OCI-LY3 (cell line): ENCODE data around the gene SH2B3.
"Not testable (repeated sequence)": the region's sequence is repeated elsewhere in the genome, so short reads cannot be mapped to it uniquely, and the experiment has no call there.

Source experiments
- H2AFZ ChIP-seq: fragments of 200-600, 300-600 bp; shearing (Covaris generic); 2 replicates; pipeline ENCODE4 v1.6.0; 2014; ENCODE audit warnings: antibody characterized with exemption, low read depth, low read length
- H3K27ac ChIP-seq: fragments of 200-600, 300-600 bp; sonication (generic); 2 replicates; pipeline ENCODE4 v1.5.1; 2014; ENCODE audit warnings: mild to moderate bottlenecking, low read length, moderate library complexity, mixed read lengths
- H3K27me3 ChIP-seq: fragments of 200-600, 300-600 bp; sonication (generic); 2 replicates; pipeline ENCODE4 v1.6.1; 2014; ENCODE audit warnings: low read depth, low read length, mixed read lengths
- H3K36me3 ChIP-seq: fragments of 200-600, 300-600 bp; sonication (generic); replicated peaks from 2 replicates; pipeline ENCODE3; 2014; ENCODE audit warnings: low read depth, low read length, mixed read lengths
- H3K4me1 ChIP-seq: fragments of 300-600, 200-600 bp; sonication (generic); 2 replicates; pipeline ENCODE4 v1.6.1; 2014; ENCODE audit warnings: low read length, mixed read lengths
- H3K4me2 ChIP-seq: fragments of 200-600, 300-600 bp; sonication (generic); 2 replicates; pipeline ENCODE4 v1.6.1; 2014; ENCODE audit warnings: low read length, mixed read lengths
- H3K4me3 ChIP-seq: fragments of 300-600, 200-600 bp; sonication (generic); 2 replicates; pipeline ENCODE4 v1.5.1; 2014; ENCODE audit warnings: antibody characterized with exemption, mild to moderate bottlenecking, low read length, moderate library complexity
- H3K79me2 ChIP-seq: fragments of 300-600, 200-600 bp; shearing (Covaris generic); 2 replicates; pipeline ENCODE4 v1.6.1; 2014; ENCODE audit warnings: mild to moderate bottlenecking, low read length, mixed read lengths
- H3K9ac ChIP-seq: fragments of 300-600, 200-600 bp; shearing (Covaris generic); 2 replicates; pipeline ENCODE4 v1.6.0; 2014; ENCODE audit warnings: mild to moderate bottlenecking, low read length, moderate library complexity
- H3K9me3 ChIP-seq: fragments of 200-600, 300-600 bp; shearing (Covaris generic); 2 replicates; pipeline ENCODE4 v1.6.1; 2014; ENCODE audit warnings: low read length, mixed read lengths; ENCODE audit not compliant: insufficient read depth
- H4K20me1 ChIP-seq: fragments of 200-600, 300-600 bp; sonication (generic); 2 replicates; pipeline ENCODE4 v1.6.1; 2016; ENCODE audit warnings: low read length, mixed read lengths; ENCODE audit not compliant: insufficient read depth
- EZH2phosphoT487 ChIP-seq: fragments of 200-600 bp; shearing (Covaris generic); IDR thresholded peaks from 2 replicates; pipeline ENCODE4 v1.6.1; 2018; ENCODE audit warnings: antibody characterized with exemption, mixed run types, low read depth
- TF ChIP-seq, protein P1 (sequence below): fragments of 200-600, 300-600 bp; sonication (generic); IDR thresholded peaks from 2 replicates; pipeline ENCODE4 v1.5.1; 2014; ENCODE audit warnings: antibody characterized with exemption, low read length, low read depth

The SH2B3 gene

GRCh38 chr12:111401167-111401605 lies 4.5 kb upstream of the SH2B3 start:
- H3K27ac ChIP-seq: no peak overlapping the region
- H3K4me1 ChIP-seq: peaks cover 51% of the 10 kb centered on the region
- TF ChIP-seq, protein P1, sequence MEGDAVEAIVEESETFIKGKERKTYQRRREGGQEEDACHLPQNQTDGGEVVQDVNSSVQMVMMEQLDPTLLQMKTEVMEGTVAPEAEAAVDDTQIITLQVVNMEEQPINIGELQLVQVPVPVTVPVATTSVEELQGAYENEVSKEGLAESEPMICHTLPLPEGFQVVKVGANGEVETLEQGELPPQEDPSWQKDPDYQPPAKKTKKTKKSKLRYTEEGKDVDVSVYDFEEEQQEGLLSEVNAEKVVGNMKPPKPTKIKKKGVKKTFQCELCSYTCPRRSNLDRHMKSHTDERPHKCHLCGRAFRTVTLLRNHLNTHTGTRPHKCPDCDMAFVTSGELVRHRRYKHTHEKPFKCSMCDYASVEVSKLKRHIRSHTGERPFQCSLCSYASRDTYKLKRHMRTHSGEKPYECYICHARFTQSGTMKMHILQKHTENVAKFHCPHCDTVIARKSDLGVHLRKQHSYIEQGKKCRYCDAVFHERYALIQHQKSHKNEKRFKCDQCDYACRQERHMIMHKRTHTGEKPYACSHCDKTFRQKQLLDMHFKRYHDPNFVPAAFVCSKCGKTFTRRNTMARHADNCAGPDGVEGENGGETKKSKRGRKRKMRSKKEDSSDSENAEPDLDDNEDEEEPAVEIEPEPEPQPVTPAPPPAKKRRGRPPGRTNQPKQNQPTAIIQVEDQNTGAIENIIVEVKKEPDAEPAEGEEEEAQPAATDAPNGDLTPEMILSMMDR: no peak
- no peak for TF ChIP-seq EZH2phosphoT487

GRCh38 chr12:111402490-111402824 lies 3.3 kb upstream of the SH2B3 start:
- peak overlapping the region; percentile 88; the same call in 1 of the 2 replicates for H3K4me3 ChIP-seq
- not testable (repeated sequence) for H3K27me3 ChIP-seq, H2AFZ ChIP-seq, H3K9me3 ChIP-seq, H4K20me1 ChIP-seq, H3K36me3 ChIP-seq, H3K27ac ChIP-seq
- peak overlapping the region; percentile 96; the same call in 1 of the 2 replicates for H3K4me2 ChIP-seq
- H3K4me1 ChIP-seq: peaks cover 49% of the 10 kb centered on the region
- peak overlapping the region; percentile 69; the same call in 1 of the 2 replicates for H3K9ac ChIP-seq
- H3K79me2 ChIP-seq: peaks cover 15% of the 10 kb centered on the region

More at GRCh38 chr12:111401167-111401605, 4.5 kb upstream of the SH2B3 start:
- Histone ChIP-seq H3K9me3 (peaks cover 6% of the 10 kb centered on the region; the same call in 1 of the 2 replicates), H3K4me2 (no peak overlapping the region), H3K9ac (no peak overlapping the region), H3K36me3 (peaks cover 3% of the 10 kb centered on the region), H4K20me1 (no peaks in the 10 kb centered on the region), H3K79me2 (peaks cover 2% of the 10 kb centered on the region; the same call in 1 of the 2 replicates), H3K27me3 (peaks cover 8% of the 10 kb centered on the region; the same call in 1 of the 2 replicates), H2AFZ (no peak overlapping the region), H3K4me3 (no peak overlapping the region)

DNA sequence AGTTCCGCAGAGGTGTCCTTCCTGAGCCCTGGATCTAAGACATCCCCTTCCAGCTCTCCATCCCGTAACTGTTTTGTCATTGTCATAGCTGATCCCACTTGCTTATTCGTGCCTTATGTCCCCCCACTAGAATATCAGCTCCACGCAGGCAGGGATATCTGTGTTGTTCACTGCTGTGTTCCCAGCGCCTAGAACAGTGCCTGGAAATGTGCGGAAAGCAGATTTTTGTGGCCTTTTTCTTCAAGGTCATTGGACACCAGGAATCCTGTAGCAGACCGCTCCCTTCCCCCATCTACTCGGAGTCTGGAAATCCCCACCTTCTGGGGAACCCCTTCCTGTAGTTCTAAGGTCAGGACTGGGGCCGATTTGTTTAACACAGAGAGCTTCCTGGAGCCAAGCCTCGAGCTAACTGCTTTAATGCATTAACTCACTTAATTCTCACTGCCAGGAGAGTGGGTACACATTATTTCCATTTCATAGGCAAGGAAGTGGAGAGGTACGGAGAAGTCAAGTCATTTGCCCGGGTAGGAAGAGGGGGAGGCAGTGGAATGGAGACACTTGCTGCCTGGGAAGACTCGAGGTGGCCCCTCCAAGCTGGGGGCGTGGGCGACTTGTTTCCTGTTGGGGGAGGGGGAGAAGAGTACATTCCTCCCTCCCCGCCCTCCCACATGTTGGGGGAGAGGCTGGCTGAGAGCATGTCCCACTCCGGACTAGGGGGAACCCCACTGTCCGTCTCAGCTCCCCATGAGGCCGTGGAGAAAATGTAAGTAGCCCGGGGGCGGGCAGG lies 1.2 kb upstream of the SH2B3 start:
- Histone ChIP-seq H3K27ac (peak overlapping the region; percentile 89), H3K4me1 (peaks cover 48% of the 10 kb centered on the region), H3K9me3 (peaks cover 6% of the 10 kb centered on the region; the same call in 1 of the 2 replicates), H2AFZ (no peak overlapping the region), H3K4me2 (peak overlapping the region; percentile 96), H3K4me3 (peak overlapping the region; percentile 88), H3K27me3 (peaks cover 13% of the 10 kb centered on the region), H3K36me3 (peaks cover 3% of the 10 kb centered on the region), H3K9ac (peak overlapping the region; percentile 72), H3K79me2 (peaks cover 36% of the 10 kb centered on the region), H4K20me1 (peaks cover 25% of the 10 kb centered on the region)
- TF ChIP-seq EZH2phosphoT487: no peak
- TF ChIP-seq, protein P1: no peak

- no peaks in the 10 kb centered on the region for H3K9me3 ChIP-seq
- no peak overlapping the region for H2AFZ ChIP-seq
- peak overlapping the region; percentile 72 for H3K9ac ChIP-seq
- TF ChIP-seq, protein P1: peak; percentile 52
- TF ChIP-seq EZH2phosphoT487: no peak
- H3K36me3 ChIP-seq: no peaks in the 10 kb centered on the region
- peak overlapping the region; percentile 89 for H3K27ac ChIP-seq
- H3K27me3 ChIP-seq: peaks cover 8% of the 10 kb centered on the region
- peak overlapping the region; percentile 88 for H3K4me3 ChIP-seq
- peaks cover 43% of the 10 kb centered on the region for H3K79me2 ChIP-seq
- H4K20me1 ChIP-seq: peaks cover 32% of the 10 kb centered on the region
- H3K4me2 ChIP-seq: peak overlapping the region; percentile 96
- H3K4me1 ChIP-seq: peaks cover 44% of the 10 kb centered on the region
These were observed 419 bp upstream of the SH2B3 start for GRCh38 chr12:111405149-111405858.
